Measurements from ENCODE around the gene MAPK12. TPM values are rescaled to one million over a fixed set of nuclear protein-coding genes. Genes with fewer than 3 reads are reported as not detected.
A peak's percentile ranks its signal among the peaks of the same experiment; 100 is the strongest.

The MAPK12 gene
- total RNA-seq, 2 experiments from 2014 or later, result 12.3 to 12.4 TPM

- Mint-ChIP-seq H3K27me3 (ENCODE audit: low read depth) (peaks cover 23% of the 10 kb centered on the region), H3K9me3 (no peaks in the 10 kb centered on the region), H3K27ac (no peak overlapping the region), H3K4me1 (ENCODE audit: low read depth) (peaks cover 6% of the 10 kb centered on the region), H3K36me3 (ENCODE audit: low read depth) (no peaks in the 10 kb centered on the region), H3K4me3 (no peak overlapping the region)
- intact Hi-C loops (cut with micrococcal nuclease), result no loop called here
- CTCF ChIA-PET, result no interaction called here
- DNase-seq, result no peak
Observed at GRCh38 chr22:50257451-50258360, 3.8 kb downstream of the MAPK12 start.

GRCh38 chr22:50257041-50257440, 4.4 kb downstream of the MAPK12 start:
- Mint-ChIP-seq H3K9me3 (no peaks in the 10 kb centered on the region), H3K36me3 (ENCODE audit: low read depth) (no peaks in the 10 kb centered on the region), H3K27me3 (ENCODE audit: low read depth) (peaks cover 16% of the 10 kb centered on the region), H3K27ac (no peak overlapping the region), H3K4me3 (no peak overlapping the region), H3K4me1 (ENCODE audit: low read depth) (peaks cover 2% of the 10 kb centered on the region)
- intact Hi-C loops (cut with micrococcal nuclease), result no loop called here
- CTCF ChIA-PET, result no interaction called here
- DNase-seq, result no peak

- no peaks in the 10 kb centered on the region for H3K9me3 Mint-ChIP-seq
- H3K27ac Mint-ChIP-seq, result no peak overlapping the region
- H3K36me3 Mint-ChIP-seq (ENCODE audit: low read depth), result no peaks in the 10 kb centered on the region
- no peaks in the 10 kb centered on the region for H3K4me1 Mint-ChIP-seq (ENCODE audit: low read depth)
- intact Hi-C loops (cut with micrococcal nuclease), result no loop called here
- no peak overlapping the region for H3K4me3 Mint-ChIP-seq
- DNase-seq, result no peak
- CTCF ChIA-PET, result no interaction called here
- H3K27me3 Mint-ChIP-seq (ENCODE audit: low read depth), result peaks cover 14% of the 10 kb centered on the region
Observed at GRCh38 chr22:50256258-50256862, 5.1 kb downstream of the MAPK12 start.

DNA sequence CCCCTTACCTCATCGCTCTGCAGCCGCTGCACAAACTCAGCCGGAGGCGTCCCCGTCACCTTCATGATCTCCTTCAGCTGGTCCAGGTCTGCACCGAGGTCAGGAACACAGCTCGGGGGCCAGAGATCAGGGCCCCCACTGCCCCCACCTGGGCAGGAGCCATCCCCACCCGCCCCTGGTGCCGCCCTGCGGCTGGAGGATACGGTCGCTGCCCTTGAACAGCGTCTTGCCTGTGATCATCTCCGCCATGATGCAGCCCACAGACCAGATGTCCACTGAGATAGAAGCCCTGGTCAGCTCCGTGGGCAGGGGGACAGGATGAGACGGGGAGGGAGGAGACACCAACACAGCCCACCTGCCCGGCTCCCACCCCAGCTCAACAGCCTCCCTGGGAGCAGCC, 5.9 kb downstream of the MAPK12 start:
- Mint-ChIP-seq H3K27ac (no peak overlapping the region), H3K4me3 (no peak overlapping the region), H3K9me3 (no peaks in the 10 kb centered on the region), H3K36me3 (ENCODE audit: low read depth) (no peaks in the 10 kb centered on the region), H3K4me1 (ENCODE audit: low read depth) (peaks cover 2% of the 10 kb centered on the region), H3K27me3 (ENCODE audit: low read depth) (peaks cover 14% of the 10 kb centered on the region)
- no peak for DNase-seq
- intact Hi-C loops (cut with micrococcal nuclease), result no loop called here
- CTCF ChIA-PET, result no interaction called here

DNA sequence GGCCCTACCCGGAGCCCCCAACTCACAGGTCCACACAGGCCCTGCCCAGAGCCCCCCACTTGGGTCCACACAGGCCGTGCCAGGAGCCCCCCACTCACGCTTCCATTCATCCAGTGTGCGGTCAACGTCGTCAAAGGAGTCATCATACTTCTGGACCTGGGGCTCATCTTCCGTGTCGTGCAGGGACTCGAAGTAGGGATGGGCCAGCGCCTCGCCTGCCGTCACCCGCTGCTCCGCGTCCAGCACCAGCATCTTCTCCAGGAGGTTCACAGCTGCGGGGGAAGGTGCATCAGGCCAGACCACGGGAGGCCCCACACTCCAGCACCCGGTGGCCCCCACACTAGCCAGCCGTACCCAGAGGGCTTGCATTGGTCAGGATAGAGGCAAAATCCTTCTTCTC, 6.4 kb downstream of the MAPK12 start:
- Mint-ChIP-seq H3K27ac (no peak overlapping the region), H3K27me3 (ENCODE audit: low read depth) (peaks cover 10% of the 10 kb centered on the region), H3K9me3 (no peaks in the 10 kb centered on the region), H3K4me3 (no peak overlapping the region), H3K4me1 (ENCODE audit: low read depth) (peaks cover 5% of the 10 kb centered on the region), H3K36me3 (ENCODE audit: low read depth) (no peaks in the 10 kb centered on the region)
- CTCF ChIA-PET, result interaction anchor here (0.6 kb wide), 1 partner anchor 80 kb away, joined by 3 read pairs; no protein-coding TSS in a partner anchor
- intact Hi-C loops (cut with micrococcal nuclease), result no loop called here
- DNase-seq, result no peak

DNA sequence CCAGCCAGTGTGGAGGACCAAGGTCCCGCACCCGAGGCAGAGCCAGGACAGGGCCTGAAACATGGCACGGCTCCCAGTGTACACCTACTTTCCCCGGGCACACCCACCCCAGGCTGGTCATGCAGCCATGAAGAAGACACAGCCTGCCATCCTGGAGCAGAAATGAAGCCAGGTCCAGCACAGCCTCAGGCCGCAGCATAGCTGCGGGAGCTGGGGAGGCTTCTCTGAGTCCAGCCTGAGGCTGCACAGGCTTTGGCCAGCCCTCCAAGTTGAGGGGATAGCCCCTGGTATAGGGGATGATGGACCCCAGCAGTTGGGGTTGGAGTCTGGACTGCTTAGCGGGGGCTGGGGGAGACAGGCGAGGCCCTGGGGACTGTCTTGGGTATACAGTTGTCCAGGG, 7.5 kb downstream of the MAPK12 start:
- H3K27me3 Mint-ChIP-seq (ENCODE audit: low read depth), result peaks cover 5% of the 10 kb centered on the region
- intact Hi-C loops (cut with micrococcal nuclease), result loop anchor here (2.0 to 5.0 kb wide), 2 partner anchors 73 to 243 kb away; partner anchors contain the start of gene DENND6B
- no peak overlapping the region for H3K4me3 Mint-ChIP-seq
- H3K4me1 Mint-ChIP-seq (ENCODE audit: low read depth), result peaks cover 8% of the 10 kb centered on the region
- no peak for DNase-seq
- CTCF ChIA-PET, result no interaction called here
- H3K9me3 Mint-ChIP-seq, result no peaks in the 10 kb centered on the region
- H3K27ac Mint-ChIP-seq, result no peak overlapping the region
- H3K36me3 Mint-ChIP-seq (ENCODE audit: low read depth), result no peaks in the 10 kb centered on the region

- Mint-ChIP-seq H3K36me3 (ENCODE audit: low read depth) (no peaks in the 10 kb centered on the region), H3K9me3 (no peaks in the 10 kb centered on the region), H3K27me3 (ENCODE audit: low read depth) (no peaks in the 10 kb centered on the region), H3K4me1 (ENCODE audit: low read depth) (peaks cover 8% of the 10 kb centered on the region), H3K27ac (no peak overlapping the region), H3K4me3 (no peak overlapping the region)
- CTCF ChIA-PET, result interaction anchor here (0.6 to 2.7 kb wide), 13 partner anchors 10 to 340 kb away, joined by 3 to 25 read pairs (median 4); partner anchors contain the start of genes DENND6B and SYCE3
- intact Hi-C loops (cut with micrococcal nuclease), result loop anchor here (2.0 to 5.0 kb wide), 2 partner anchors 74 to 244 kb away; partner anchors contain the start of gene DENND6B
- no peak for DNase-seq
Observed at GRCh38 chr22:50253046-50253915, 8.2 kb downstream of the MAPK12 start.

- H3K4me1 Mint-ChIP-seq (ENCODE audit: low read depth), result peaks cover 13% of the 10 kb centered on the region
- no peaks in the 10 kb centered on the region for H3K27me3 Mint-ChIP-seq (ENCODE audit: low read depth)
- H3K27ac Mint-ChIP-seq, result no peak overlapping the region
- peak; percentile 82 for DNase-seq
- CTCF ChIA-PET, result interaction anchor here (0.6 to 2.7 kb wide), 23 partner anchors 9 to 341 kb away, joined by 3 to 25 read pairs (median 4); partner anchors contain the start of genes DENND6B, MAPK12, SCO2 and SYCE3
- peak overlapping the region; percentile 18 for H3K4me3 Mint-ChIP-seq
- H3K9me3 Mint-ChIP-seq, result no peaks in the 10 kb centered on the region
- intact Hi-C loops (cut with micrococcal nuclease), result loop anchor here (1.0 to 5.0 kb wide), 4 partner anchors 18 to 245 kb away; partner anchors contain the start of genes DENND6B and MAPK11
- H3K36me3 Mint-ChIP-seq (ENCODE audit: low read depth), result peaks cover 3% of the 10 kb centered on the region
Observed at GRCh38 chr22:50252082-50253045, 9.1 kb downstream of the MAPK12 start.

- H3K36me3 Mint-ChIP-seq (ENCODE audit: low read depth), result peaks cover 5% of the 10 kb centered on the region
- CTCF ChIA-PET, result interaction anchor here (0.6 to 2.7 kb wide), 18 partner anchors 10 to 369 kb away, joined by 3 to 25 read pairs (median 4); partner anchors contain the start of genes DENND6B, MAPK12, SCO2 and SYCE3
- H3K9me3 Mint-ChIP-seq, result no peaks in the 10 kb centered on the region
- peak overlapping the region; percentile 24 for H3K4me3 Mint-ChIP-seq
- intact Hi-C loops (cut with micrococcal nuclease), result loop anchor here (1.0 to 5.0 kb wide), 4 partner anchors 19 to 246 kb away; partner anchors contain the start of genes DENND6B and MAPK11
- H3K27ac Mint-ChIP-seq, result no peak overlapping the region
- DNase-seq, result no peak
- no peaks in the 10 kb centered on the region for H3K27me3 Mint-ChIP-seq (ENCODE audit: low read depth)
- H3K4me1 Mint-ChIP-seq (ENCODE audit: low read depth), result peaks cover 16% of the 10 kb centered on the region
Observed at GRCh38 chr22:50251477-50252081, 9.9 kb downstream of the MAPK12 start.

DNA sequence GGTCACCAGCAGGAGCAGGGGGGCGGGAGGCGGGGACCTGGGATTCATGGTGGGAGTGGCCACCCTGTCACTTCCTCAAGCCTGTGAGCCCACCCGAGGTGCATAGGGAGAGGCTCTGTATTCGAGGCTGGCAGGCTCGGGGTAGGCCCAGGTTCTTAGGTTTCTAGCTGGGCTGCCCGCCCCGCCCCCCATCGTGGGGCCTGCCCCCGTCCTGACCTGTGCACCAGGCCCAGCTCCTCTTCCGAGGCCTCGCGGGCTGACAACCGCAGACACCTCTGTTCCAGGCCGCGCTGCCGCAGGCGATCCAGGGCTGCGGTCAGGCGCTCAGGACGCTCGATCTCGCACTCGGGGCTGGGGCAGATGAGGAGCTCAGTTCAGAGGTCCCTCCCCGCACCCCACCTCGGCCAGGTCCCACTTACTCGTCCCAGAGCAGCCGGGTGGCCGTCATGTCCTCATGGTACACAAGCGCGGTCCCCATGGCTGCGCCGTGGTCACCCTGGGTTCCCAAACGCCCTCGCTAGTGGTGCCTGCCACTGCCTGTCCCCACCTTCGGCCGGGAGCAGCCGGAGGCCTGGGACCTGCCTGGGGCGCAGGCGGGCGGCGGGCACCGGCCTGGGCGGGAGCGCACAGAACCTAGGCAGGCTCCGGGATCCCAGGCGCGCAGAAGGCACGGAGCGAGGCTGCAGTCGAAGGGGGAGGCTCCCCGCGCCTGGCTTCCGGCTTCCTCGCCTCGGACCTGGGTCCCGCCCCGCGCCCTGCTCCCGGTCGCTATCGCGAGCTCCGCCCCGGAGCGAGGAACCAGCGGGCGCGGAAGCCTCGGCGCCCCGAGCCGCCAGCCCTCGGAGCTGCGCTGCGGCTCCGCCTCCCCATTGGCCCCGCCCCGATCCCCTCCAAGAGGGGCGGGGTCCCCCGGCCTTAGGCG, 10.7 kb downstream of the MAPK12 start, which contains the start of gene HDAC10:
HDAC10 (minus strand) TSS at position 711 of the 922 bp plus-strand sequence; CDS start at position 478, 233 bp downstream.
- CTCF ChIA-PET, result interaction anchor here (0.6 to 2.7 kb wide), 14 partner anchors 9 to 369 kb away, joined by 3 to 25 read pairs (median 5); partner anchors contain the start of genes DENND6B, MAPK12 and SCO2

More for the DNA sequence above, 10.7 kb downstream of the MAPK12 start, which contains the start of gene HDAC10:
- H3K36me3 Mint-ChIP-seq (ENCODE audit: low read depth), result peaks cover 5% of the 10 kb centered on the region
- H3K27ac Mint-ChIP-seq, result no peak within 1 kb of the TSS
- H3K4me3 Mint-ChIP-seq, result peak within 1 kb of the TSS; percentile 81
- no peaks in the 10 kb centered on the region for H3K9me3 Mint-ChIP-seq
- intact Hi-C loops (cut with micrococcal nuclease), result loop anchor here (5.0 kb wide), 1 partner anchor 246 kb away; no protein-coding TSS in a partner anchor
- peak; percentile 90 for DNase-seq
- peaks cover 19% of the 10 kb centered on the region for H3K4me1 Mint-ChIP-seq (ENCODE audit: low read depth)
- no peaks in the 10 kb centered on the region for H3K27me3 Mint-ChIP-seq (ENCODE audit: low read depth)
